Endodermal cell (in vitro differentiated cells): ENCODE results near the gene ACTL8. TPM values are rescaled to one million over a fixed set of nuclear protein-coding genes. Genes with fewer than 3 reads are reported as not detected.

Source experiments
- DNase-seq: peaks from one replicate; pipeline ENCODE4 v3.0.0-alpha.2; 2017
- H3K27ac ChIP-seq: 2 replicates; pipeline ENCODE4 v1.5.1; 2013; ENCODE audit warnings: mild to moderate bottlenecking, low read depth, low read length, moderate library complexity
- H3K27me3 ChIP-seq: 2 replicates; pipeline ENCODE4 v1.6.1; 2013; ENCODE audit warnings: mild to moderate bottlenecking, low read length, moderate library complexity; ENCODE audit not compliant: insufficient read depth, control insufficient read depth, poor library complexity, severe bottlenecking
- H3K36me3 ChIP-seq: 2 replicates; pipeline ENCODE4 v1.7.0; 2013; ENCODE audit warnings: mild to moderate bottlenecking, low read length, moderate library complexity; ENCODE audit not compliant: control insufficient read depth, insufficient read depth
- H3K4me1 ChIP-seq: one replicate; pipeline ENCODE4 v1.7.0; 2013; ENCODE audit warnings: low read length; ENCODE audit not compliant: control insufficient read depth, insufficient read depth
- H3K4me3 ChIP-seq: 2 replicates; pipeline ENCODE4 v1.5.1; 2013; ENCODE audit warnings: mild to moderate bottlenecking, low read length, moderate library complexity
- H3K9ac ChIP-seq: 2 replicates; pipeline ENCODE4 v1.6.1; 2013; ENCODE audit warnings: mild to moderate bottlenecking, low read length, moderate library complexity; ENCODE audit not compliant: poor library complexity, severe bottlenecking; ENCODE audit errors: extremely low read depth
- H3K9me3 ChIP-seq: 2 replicates; pipeline ENCODE4 v1.6.1; 2013; ENCODE audit warnings: mild to moderate bottlenecking, low read length, moderate library complexity; ENCODE audit not compliant: control insufficient read depth
- H3K27ac Mint-ChIP-seq: 2 replicates; pipeline ENCODE4 v1.8.0; 2020; ENCODE audit warnings: mixed read lengths
- H3K27me3 Mint-ChIP-seq: 2 replicates; pipeline ENCODE4 v1.8.0; 2021; ENCODE audit warnings: mild to moderate bottlenecking, mixed read lengths; ENCODE audit not compliant: insufficient read depth
- H3K36me3 Mint-ChIP-seq: 2 replicates; pipeline ENCODE4 v1.8.0; 2020; ENCODE audit warnings: low read depth, mixed read lengths
- H3K4me1 Mint-ChIP-seq: 2 replicates; pipeline ENCODE4 v1.8.0; 2020; ENCODE audit warnings: mixed read lengths
- H3K4me3 Mint-ChIP-seq: 2 replicates; pipeline ENCODE4 v1.8.0; 2020; ENCODE audit warnings: mild to moderate bottlenecking, moderate library complexity, mixed read lengths
- H3K9me3 Mint-ChIP-seq: 2 replicates; pipeline ENCODE4 v1.8.0; 2020; ENCODE audit warnings: mild to moderate bottlenecking, mixed read lengths
- WGBS, 2 experiments: methylation state at CpG; one replicate each; pipeline versions ENCODE4 v1.1.5 to v1.1.7; 2013; ENCODE audit warnings: missing lambda C conversion rate in 2 of 2, mixed read lengths in 1 of 2; ENCODE audit not compliant: insufficient coverage in 1 of 2, insufficient read length in 1 of 2; 5-methylcytosine and 5-hydroxymethylcytosine counted together
- total RNA-seq, 2 donors: library from RNA; stranded (reverse); fragmentation: NEBNext Ultra II Directional in 1 of 2; extraction: Animal tissue kit (Norgen Biotek cat#: 25700) in 1 of 2; gene quantifications; 2 replicates in 1 of 2; 3 replicates in 1 of 2; pipeline ENCODE4 v1.2.1, GENCODE V29; 2021
- TF ChIP-seq, protein P1 (sequence below): fragments of 200-600 bp; sonication (generic); conservative IDR thresholded peaks from 2 replicates; pipeline ENCODE4 v1.5.0; 2021; ENCODE audit warnings: antibody characterized with exemption, mild to moderate bottlenecking

ACTL8 gene
- total RNA-seq, 2 donors from 2014 or later: not detected

DNA sequence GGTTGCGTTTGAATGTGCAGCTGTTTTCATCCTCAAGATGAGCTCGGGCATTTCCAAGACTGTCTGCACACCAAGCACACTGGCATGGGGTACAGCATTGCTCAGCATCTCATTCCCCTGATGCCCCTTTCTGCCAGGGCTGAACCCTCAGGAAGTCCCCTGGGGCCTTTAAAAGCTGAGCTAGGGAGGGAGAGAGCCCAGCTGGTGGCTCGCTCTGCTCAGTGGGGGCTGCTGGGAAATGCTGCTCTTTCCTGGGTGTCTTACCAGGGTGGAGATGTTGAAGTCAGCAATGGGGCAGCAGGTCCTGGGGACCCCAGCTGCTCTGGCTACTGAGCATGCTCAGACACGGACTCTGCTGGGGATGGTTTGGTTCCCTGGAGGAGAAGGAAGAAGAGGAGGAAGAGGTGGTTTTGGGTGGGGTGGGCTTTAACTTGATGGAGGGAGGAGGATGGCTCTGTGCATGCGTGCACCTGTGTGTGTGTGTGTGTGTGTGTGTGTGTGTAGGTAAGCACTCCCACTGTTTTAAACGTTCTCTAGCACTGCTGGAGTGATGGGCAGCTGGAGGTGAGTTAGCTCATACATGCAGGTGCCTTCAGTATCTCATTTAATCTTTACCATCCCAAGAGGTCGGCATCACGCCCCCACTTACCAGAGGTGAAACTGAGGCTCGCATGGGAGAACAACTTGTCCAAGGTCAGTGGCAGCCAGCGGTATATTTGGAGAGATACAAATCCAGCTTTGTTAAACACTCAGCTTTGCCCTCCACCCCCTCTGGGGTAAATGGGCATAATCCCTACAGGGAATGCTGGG lies 40.9 kb downstream of the ACTL8 start:
- Mint-ChIP-seq H3K4me1 (no peaks in the 10 kb centered on the region), H3K36me3 (no peaks in the 10 kb centered on the region), H3K27me3 (peaks cover 14% of the 10 kb centered on the region), H3K4me3 (no peak overlapping the region), H3K27ac (no peak overlapping the region), H3K9me3 (no peaks in the 10 kb centered on the region)
- WGBS, 2 experiments: 80 to 91% methylated on average over 5 to 10 of the region's 10 CpGs
- Histone ChIP-seq H3K4me1 (no peaks in the 10 kb centered on the region), H3K36me3 (no peaks in the 10 kb centered on the region), H3K9ac (no peak overlapping the region), H3K27ac (no peak overlapping the region), H3K4me3 (no peak overlapping the region), H3K27me3 (peaks cover 19% of the 10 kb centered on the region), H3K9me3 (no peaks in the 10 kb centered on the region)
- no peak for DNase-seq
- TF ChIP-seq, protein P1, sequence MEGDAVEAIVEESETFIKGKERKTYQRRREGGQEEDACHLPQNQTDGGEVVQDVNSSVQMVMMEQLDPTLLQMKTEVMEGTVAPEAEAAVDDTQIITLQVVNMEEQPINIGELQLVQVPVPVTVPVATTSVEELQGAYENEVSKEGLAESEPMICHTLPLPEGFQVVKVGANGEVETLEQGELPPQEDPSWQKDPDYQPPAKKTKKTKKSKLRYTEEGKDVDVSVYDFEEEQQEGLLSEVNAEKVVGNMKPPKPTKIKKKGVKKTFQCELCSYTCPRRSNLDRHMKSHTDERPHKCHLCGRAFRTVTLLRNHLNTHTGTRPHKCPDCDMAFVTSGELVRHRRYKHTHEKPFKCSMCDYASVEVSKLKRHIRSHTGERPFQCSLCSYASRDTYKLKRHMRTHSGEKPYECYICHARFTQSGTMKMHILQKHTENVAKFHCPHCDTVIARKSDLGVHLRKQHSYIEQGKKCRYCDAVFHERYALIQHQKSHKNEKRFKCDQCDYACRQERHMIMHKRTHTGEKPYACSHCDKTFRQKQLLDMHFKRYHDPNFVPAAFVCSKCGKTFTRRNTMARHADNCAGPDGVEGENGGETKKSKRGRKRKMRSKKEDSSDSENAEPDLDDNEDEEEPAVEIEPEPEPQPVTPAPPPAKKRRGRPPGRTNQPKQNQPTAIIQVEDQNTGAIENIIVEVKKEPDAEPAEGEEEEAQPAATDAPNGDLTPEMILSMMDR: no peak

DNA sequence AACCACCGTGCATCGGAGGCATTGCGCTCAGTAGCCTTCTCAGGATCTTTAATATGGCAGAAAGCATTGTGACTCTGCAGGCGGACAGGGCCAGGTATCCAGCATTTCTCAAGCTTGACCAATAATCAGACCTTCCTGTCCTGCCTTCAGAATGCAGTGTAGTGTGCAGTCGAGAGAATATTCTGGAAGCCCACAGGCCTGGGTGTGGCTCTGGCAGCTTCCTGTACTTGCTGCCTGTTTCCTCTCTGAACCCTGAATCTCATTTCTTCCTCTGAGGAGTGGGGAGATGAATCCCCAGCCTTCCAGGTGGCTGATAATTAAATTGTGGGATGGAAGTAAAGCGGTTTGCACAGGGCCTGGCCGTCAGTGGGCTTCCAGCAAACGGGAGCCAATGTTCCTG lies 42.3 kb downstream of the ACTL8 start:
- Histone ChIP-seq H3K4me1 (no peaks in the 10 kb centered on the region), H3K4me3 (no peak overlapping the region), H3K9me3 (no peaks in the 10 kb centered on the region), H3K36me3 (no peaks in the 10 kb centered on the region), H3K9ac (no peak overlapping the region), H3K27ac (no peak overlapping the region), H3K27me3 (peaks cover 19% of the 10 kb centered on the region)
- Mint-ChIP-seq H3K27me3 (peaks cover 14% of the 10 kb centered on the region), H3K4me3 (no peak overlapping the region), H3K27ac (no peak overlapping the region), H3K9me3 (no peaks in the 10 kb centered on the region), H3K36me3 (no peaks in the 10 kb centered on the region), H3K4me1 (no peaks in the 10 kb centered on the region)
- 87 to 88% methylated on average over 5 to 8 of the region's 8 CpGs for whole genome bisulfite sequencing, 2 experiments
- TF ChIP-seq, protein P1: no peak
- DNase-seq: no peak

DNA sequence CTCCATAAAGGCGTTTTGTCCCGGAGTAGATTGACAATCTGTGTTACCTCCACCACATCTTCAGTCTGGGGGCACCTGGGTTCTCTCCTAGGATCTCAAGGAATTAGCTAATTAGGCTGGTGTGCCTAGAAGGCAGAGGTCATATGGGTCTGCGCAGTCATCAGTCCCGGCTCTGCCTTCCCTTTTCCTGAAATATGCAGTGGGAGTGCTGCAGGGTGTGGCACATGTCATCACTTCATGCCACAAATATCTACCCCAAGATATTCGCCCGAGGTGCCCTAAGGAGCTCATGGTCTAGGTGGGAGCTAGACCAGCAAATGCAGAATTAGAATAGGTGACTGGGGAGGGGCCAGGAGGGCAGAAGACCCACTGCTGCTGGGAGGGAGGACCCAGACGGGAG lies 42.9 kb downstream of the ACTL8 start:
- H3K9me3 ChIP-seq: no peaks in the 10 kb centered on the region
- H3K27me3 ChIP-seq: peaks cover 17% of the 10 kb centered on the region
- no peak overlapping the region for H3K4me3 ChIP-seq
- no peaks in the 10 kb centered on the region for H3K36me3 Mint-ChIP-seq
- H3K4me3 Mint-ChIP-seq: no peak overlapping the region
- H3K9ac ChIP-seq: no peak overlapping the region
- H3K27me3 Mint-ChIP-seq: peaks cover 14% of the 10 kb centered on the region
- H3K9me3 Mint-ChIP-seq: no peaks in the 10 kb centered on the region
- WGBS, 2 experiments: 86 to 94% methylated on average over 2 to 7 of the region's 7 CpGs
- TF ChIP-seq, protein P1: no peak
- no peak overlapping the region for H3K27ac Mint-ChIP-seq
- no peaks in the 10 kb centered on the region for H3K36me3 ChIP-seq
- no peaks in the 10 kb centered on the region for H3K4me1 ChIP-seq
- H3K4me1 Mint-ChIP-seq: no peaks in the 10 kb centered on the region
- no peak for DNase-seq
- no peak overlapping the region for H3K27ac ChIP-seq
